Measurements from ENCODE around the gene ACOX3. TPM values are rescaled to one million over a fixed set of nuclear protein-coding genes. Genes with fewer than 3 reads are reported as not detected.
A peak's percentile ranks its signal among the peaks of the same experiment; 100 is the strongest.

Gene ACOX3
- total and polyA plus RNA-seq, 5 experiments from 2014 or later: 9.5 to 17.3 (median 14.3) TPM

- no peak for ATAC-seq
- peaks cover 0 to 2% (median 0%) of the 10 kb centered on the region in 4 donors for H3K4me1 Mint-ChIP-seq
- POLR2A ChIA-PET: no interaction called here
- no peak for DNase-seq
- H3K27ac Mint-ChIP-seq: no peak overlapping the region
- no peaks in the 10 kb centered on the region for H3K9me3 Mint-ChIP-seq
- no peak overlapping the region for H3K4me3 Mint-ChIP-seq
- peaks cover 0 to 9% (median 0%) of the 10 kb centered on the region in 3 donors for H3K36me3 Mint-ChIP-seq
- H3K27me3 Mint-ChIP-seq: no peaks in the 10 kb centered on the region
Observed at GRCh38 chr4:8378776-8379175, 61.7 kb downstream of the ACOX3 start.

GRCh38 chr4:8378101-8378724 is 62.3 kb downstream of the ACOX3 start:
- H3K4me1 Mint-ChIP-seq: peaks cover 0 to 2% (median 0%) of the 10 kb centered on the region in 4 donors
- no peak overlapping the region for H3K27ac Mint-ChIP-seq
- H3K4me3 Mint-ChIP-seq: no peak overlapping the region
- DNase-seq (no peak), ATAC-seq (no peak)
- POLR2A ChIA-PET: no interaction called here
- H3K36me3 Mint-ChIP-seq: peaks cover 0 to 15% (median 0%) of the 10 kb centered on the region in 3 donors
- no peaks in the 10 kb centered on the region for H3K9me3 Mint-ChIP-seq
- no peaks in the 10 kb centered on the region for H3K27me3 Mint-ChIP-seq

- POLR2A ChIA-PET: no interaction called here
- no peaks in the 10 kb centered on the region for H3K9me3 Mint-ChIP-seq
- peaks cover 0 to 15% (median 0%) of the 10 kb centered on the region in 3 donors for H3K36me3 Mint-ChIP-seq
Observed at GRCh38 chr4:8377103-8378075, 63.1 kb downstream of the ACOX3 start.

GRCh38 chr4:8376361-8377102 is 64.0 kb downstream of the ACOX3 start:
- ATAC-seq (no peak), DNase-seq (no peak)
- H3K36me3 Mint-ChIP-seq: peaks cover 0 to 15% (median 0%) of the 10 kb centered on the region in 3 donors
- H3K9me3 Mint-ChIP-seq: no peaks in the 10 kb centered on the region
- H3K27me3 Mint-ChIP-seq: no peaks in the 10 kb centered on the region
- H3K27ac Mint-ChIP-seq: peak overlapping the region in 1 of 10 donors; percentile 43
- no peak overlapping the region for H3K4me3 Mint-ChIP-seq
- POLR2A ChIA-PET: no interaction called here
- H3K4me1 Mint-ChIP-seq: peaks cover 0 to 2% (median 0%) of the 10 kb centered on the region in 4 donors

More at GRCh38 chr4:8377103-8378075, 63.1 kb downstream of the ACOX3 start:
- ATAC-seq (no peak), DNase-seq (no peak)
- H3K27me3 Mint-ChIP-seq: no peaks in the 10 kb centered on the region
- peaks cover 0 to 2% (median 0%) of the 10 kb centered on the region in 4 donors for H3K4me1 Mint-ChIP-seq
- H3K4me3 Mint-ChIP-seq: no peak overlapping the region
- H3K27ac Mint-ChIP-seq: peak overlapping the region in 1 of 10 donors; percentile 43

GRCh38 chr4:8374851-8375649 is 65.5 kb downstream of the ACOX3 start:
- Mint-ChIP-seq H3K4me1 (peaks cover 0 to 2% (median 0%) of the 10 kb centered on the region in 4 donors), H3K36me3 (peaks cover 0 to 11% (median 0%) of the 10 kb centered on the region in 3 donors), H3K27me3 (no peaks in the 10 kb centered on the region), H3K27ac (peak overlapping the region in 1 of 10 donors; percentile 27), H3K9me3 (no peaks in the 10 kb centered on the region), H3K4me3 (no peak overlapping the region)
- ATAC-seq (no peak), DNase-seq (no peak)
- POLR2A ChIA-PET: interaction anchor here (0.6 kb wide), 1 partner anchor 1918 kb away, joined by 3 read pairs; no protein-coding TSS in a partner anchor

GRCh38 chr4:8373973-8374545 is 66.5 kb downstream of the ACOX3 start:
- no peaks in the 10 kb centered on the region for H3K27me3 Mint-ChIP-seq
- H3K4me1 Mint-ChIP-seq: peaks cover 0 to 2% (median 0%) of the 10 kb centered on the region in 4 donors
- DNase-seq (peak in 1 of 10 donors; percentile 58), ATAC-seq (no peak)
- H3K36me3 Mint-ChIP-seq: peaks cover 0 to 11% (median 0%) of the 10 kb centered on the region in 3 donors
- POLR2A ChIA-PET: no interaction called here
- H3K27ac Mint-ChIP-seq: no peak overlapping the region
- H3K4me3 Mint-ChIP-seq: no peak overlapping the region
- H3K9me3 Mint-ChIP-seq: no peaks in the 10 kb centered on the region

- POLR2A ChIA-PET: no interaction called here
- ATAC-seq: no peak
Observed at GRCh38 chr4:8373270-8373972, 67.1 kb downstream of the ACOX3 start.

GRCh38 chr4:8372506-8372905 is 68.0 kb downstream of the ACOX3 start:
- Mint-ChIP-seq H3K27me3 (no peaks in the 10 kb centered on the region), H3K4me1 (peaks cover 0 to 2% (median 0%) of the 10 kb centered on the region in 4 donors), H3K36me3 (peaks cover 0 to 11% (median 0%) of the 10 kb centered on the region in 3 donors), H3K4me3 (no peak overlapping the region), H3K27ac (no peak overlapping the region), H3K9me3 (no peaks in the 10 kb centered on the region)
- POLR2A ChIA-PET: no interaction called here
- no peak for ATAC-seq
- no peak for DNase-seq

More at GRCh38 chr4:8373270-8373972, 67.1 kb downstream of the ACOX3 start:
- H3K27ac Mint-ChIP-seq: no peak overlapping the region
- DNase-seq: peak in 1 of 10 donors; percentile 27
- H3K4me3 Mint-ChIP-seq: no peak overlapping the region
- H3K4me1 Mint-ChIP-seq: peaks cover 0 to 2% (median 0%) of the 10 kb centered on the region in 4 donors
- no peaks in the 10 kb centered on the region for H3K9me3 Mint-ChIP-seq
- no peaks in the 10 kb centered on the region for H3K27me3 Mint-ChIP-seq
- H3K36me3 Mint-ChIP-seq: peaks cover 0 to 11% (median 0%) of the 10 kb centered on the region in 3 donors

- H3K36me3 Mint-ChIP-seq: peaks cover 0 to 10% (median 3%) of the 10 kb centered on the region in 3 donors
- peaks cover 0 to 2% (median 0%) of the 10 kb centered on the region in 4 donors for H3K4me1 Mint-ChIP-seq
- H3K9me3 Mint-ChIP-seq: no peaks in the 10 kb centered on the region
- POLR2A ChIA-PET: no interaction called here
- ATAC-seq (no peak), DNase-seq (peak in 1 of 10 donors; percentile 37)
- H3K27me3 Mint-ChIP-seq: no peaks in the 10 kb centered on the region
- H3K27ac Mint-ChIP-seq: no peak overlapping the region
- no peak overlapping the region for H3K4me3 Mint-ChIP-seq
Observed at GRCh38 chr4:8371596-8371995, 68.9 kb downstream of the ACOX3 start.

- POLR2A ChIA-PET: no interaction called here
- H3K36me3 Mint-ChIP-seq: peaks cover 0 to 16% (median 6%) of the 10 kb centered on the region in 3 donors
- H3K4me3 Mint-ChIP-seq: no peak overlapping the region
- H3K4me1 Mint-ChIP-seq: peaks cover 0 to 2% (median 0%) of the 10 kb centered on the region in 4 donors
- H3K9me3 Mint-ChIP-seq: no peaks in the 10 kb centered on the region
- H3K27ac Mint-ChIP-seq: no peak overlapping the region
- no peaks in the 10 kb centered on the region for H3K27me3 Mint-ChIP-seq
- ATAC-seq: no peak
- no peak for DNase-seq
Observed at GRCh38 chr4:8370835-8371595, 69.5 kb downstream of the ACOX3 start.

All from naive thymus-derived CD8-positive, alpha-beta T cell (primary cell).